ENCODE results near the gene TMEM108.

GRCh38 chr3:133262333-133262732 is 224.1 kb downstream of the TMEM108 start:
- TF ChIP-seq POLR2A (IDR thresholded peaks at IDR 0.05; ENCODE audit: low read depth, low read length): no peak
- TF ChIP-seq POLR2AphosphoS5 (IDR thresholded peaks at IDR 0.05; ENCODE audit: low read depth, low read length): no peak
